Neural crest cell (in vitro differentiated cells): Measurements from ENCODE around the gene PIGT. TPM values are rescaled to one million over a fixed set of nuclear protein-coding genes. Genes with fewer than 3 reads are reported as not detected.

ENCODE experiments used
- DNase-seq: peaks from one replicate; pipeline ENCODE4 v3.0.0; 2021; ENCODE audit warnings: low read depth, mixed read lengths, low spot score
- H3K27ac Mint-ChIP-seq: one replicate; pipeline ENCODE4 v1.8.0; 2021; ENCODE audit warnings: mild to moderate bottlenecking, mixed read lengths; ENCODE audit not compliant: unreplicated experiment
- H3K27me3 Mint-ChIP-seq: 2 replicates; pipeline ENCODE4 v1.8.0; 2021; ENCODE audit warnings: low read depth, mild to moderate bottlenecking, mixed read lengths
- H3K36me3 Mint-ChIP-seq: 2 replicates; pipeline ENCODE4 v1.8.0; 2021; ENCODE audit warnings: low read depth, mild to moderate bottlenecking, mixed read lengths
- H3K4me1 Mint-ChIP-seq: 2 replicates; pipeline ENCODE4 v1.8.0; 2021; ENCODE audit warnings: mixed read lengths
- H3K4me3 Mint-ChIP-seq: one replicate; pipeline ENCODE4 v1.8.0; 2021; ENCODE audit warnings: mild to moderate bottlenecking, mixed read lengths
- H3K9me3 Mint-ChIP-seq: 2 replicates; pipeline ENCODE4 v1.8.0; 2021; ENCODE audit warnings: mixed read lengths
- total RNA-seq: library from RNA; stranded (reverse); gene quantifications from 2 replicates; pipeline ENCODE4 v1.2.1, GENCODE V29; 2021
- TF ChIP-seq, protein P1 (sequence below): fragments of 200-600 bp; sonication (generic); conservative IDR thresholded peaks from 2 replicates; pipeline ENCODE4 v1.5.0; 2021; ENCODE audit warnings: antibody characterized with exemption, mild to moderate bottlenecking

The PIGT gene
- total RNA-seq, 1 donor from 2014 or later, result 64.8 TPM

DNA sequence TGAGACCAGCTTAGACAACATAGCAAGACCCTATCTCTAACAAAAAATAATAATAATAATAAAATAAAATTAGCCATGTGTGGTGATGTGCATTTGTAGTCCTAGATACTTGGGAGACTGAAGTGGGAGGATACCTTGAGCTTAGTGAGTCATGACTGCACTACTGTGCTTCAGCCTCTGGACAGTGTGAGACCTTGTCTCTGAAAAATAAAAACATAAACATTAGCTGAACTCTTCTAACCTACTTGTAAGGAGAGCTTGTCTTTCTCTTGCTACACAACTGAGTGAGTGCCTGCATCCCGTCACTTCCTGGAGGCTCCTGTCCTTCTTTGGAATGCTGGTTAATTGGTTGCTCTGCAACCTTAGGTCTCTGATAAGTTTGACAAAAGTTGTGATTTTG lies 13.0 kb upstream of the PIGT start:
- Mint-ChIP-seq H3K4me3 (peak overlapping the region; percentile 41), H3K9me3 (peaks cover 25% of the 10 kb centered on the region), H3K36me3 (peaks cover 21% of the 10 kb centered on the region), H3K27me3 (peaks cover 32% of the 10 kb centered on the region), H3K27ac (no peak overlapping the region), H3K4me1 (peaks cover 13% of the 10 kb centered on the region)
- TF ChIP-seq, protein P1, sequence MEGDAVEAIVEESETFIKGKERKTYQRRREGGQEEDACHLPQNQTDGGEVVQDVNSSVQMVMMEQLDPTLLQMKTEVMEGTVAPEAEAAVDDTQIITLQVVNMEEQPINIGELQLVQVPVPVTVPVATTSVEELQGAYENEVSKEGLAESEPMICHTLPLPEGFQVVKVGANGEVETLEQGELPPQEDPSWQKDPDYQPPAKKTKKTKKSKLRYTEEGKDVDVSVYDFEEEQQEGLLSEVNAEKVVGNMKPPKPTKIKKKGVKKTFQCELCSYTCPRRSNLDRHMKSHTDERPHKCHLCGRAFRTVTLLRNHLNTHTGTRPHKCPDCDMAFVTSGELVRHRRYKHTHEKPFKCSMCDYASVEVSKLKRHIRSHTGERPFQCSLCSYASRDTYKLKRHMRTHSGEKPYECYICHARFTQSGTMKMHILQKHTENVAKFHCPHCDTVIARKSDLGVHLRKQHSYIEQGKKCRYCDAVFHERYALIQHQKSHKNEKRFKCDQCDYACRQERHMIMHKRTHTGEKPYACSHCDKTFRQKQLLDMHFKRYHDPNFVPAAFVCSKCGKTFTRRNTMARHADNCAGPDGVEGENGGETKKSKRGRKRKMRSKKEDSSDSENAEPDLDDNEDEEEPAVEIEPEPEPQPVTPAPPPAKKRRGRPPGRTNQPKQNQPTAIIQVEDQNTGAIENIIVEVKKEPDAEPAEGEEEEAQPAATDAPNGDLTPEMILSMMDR, result no peak
- no peak for DNase-seq

DNA sequence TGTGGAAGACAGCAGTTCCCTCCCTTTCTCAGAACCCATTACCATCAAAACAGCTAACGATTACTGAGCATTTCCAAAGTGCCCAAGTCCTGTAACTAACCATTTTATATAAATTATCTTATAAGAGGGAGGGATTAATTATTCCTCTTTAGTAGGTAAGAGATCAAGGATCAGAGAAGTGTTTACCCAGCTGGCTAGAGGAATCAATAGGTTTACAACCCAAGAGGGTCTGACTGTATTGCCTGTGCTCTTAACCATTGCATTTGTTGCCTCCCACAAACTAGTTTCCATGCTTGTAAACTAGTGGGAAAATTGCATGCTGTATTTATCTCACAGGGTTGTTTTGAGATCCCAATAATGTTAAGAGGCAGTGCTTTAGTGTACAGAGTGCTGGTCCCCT lies 11.5 kb upstream of the PIGT start:
- H3K27me3 Mint-ChIP-seq, result peaks cover 33% of the 10 kb centered on the region
- peak overlapping the region; percentile 84 for H3K4me3 Mint-ChIP-seq
- H3K36me3 Mint-ChIP-seq, result peaks cover 19% of the 10 kb centered on the region
- no peak overlapping the region for H3K27ac Mint-ChIP-seq
- H3K9me3 Mint-ChIP-seq, result peaks cover 16% of the 10 kb centered on the region
- TF ChIP-seq, protein P1, result no peak
- peaks cover 14% of the 10 kb centered on the region for H3K4me1 Mint-ChIP-seq
- DNase-seq, result no peak

DNA sequence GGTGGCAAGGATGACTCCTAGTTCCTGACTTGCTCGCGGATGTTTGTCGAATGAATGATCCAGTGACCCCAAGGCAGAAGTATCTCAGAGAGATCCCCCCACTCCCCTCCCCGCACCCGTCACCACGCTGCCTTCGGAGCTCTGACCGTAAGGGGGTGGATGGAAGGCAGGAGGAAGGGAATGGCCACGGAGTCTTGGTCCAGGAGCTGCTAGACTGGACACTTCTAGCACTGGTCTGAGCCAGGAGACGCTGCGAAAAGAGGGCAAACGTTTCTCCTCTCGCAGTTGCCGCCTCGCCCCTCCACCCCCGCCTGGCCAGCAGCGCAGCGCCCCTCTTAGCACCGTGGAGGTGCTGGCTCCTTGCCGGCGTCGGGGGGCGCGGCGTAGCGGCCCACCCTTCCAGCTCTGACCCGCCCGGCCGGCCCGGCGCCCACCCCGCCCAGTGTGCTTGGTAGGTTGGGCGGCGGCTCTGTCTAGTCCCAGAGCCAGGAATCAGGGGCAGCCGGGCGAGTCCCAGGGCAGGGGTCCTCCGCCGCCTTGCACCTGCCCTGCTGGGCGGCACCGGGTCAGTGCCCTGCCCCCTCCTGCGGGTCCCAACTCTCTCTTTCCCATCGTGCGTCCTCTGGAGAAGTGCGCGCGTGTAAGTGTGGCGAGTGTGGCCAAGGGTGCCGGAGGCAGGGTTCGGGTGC lies 10.2 kb upstream of the PIGT start:
- TF ChIP-seq, protein P1, result no peak
- H3K27ac Mint-ChIP-seq, result no peak overlapping the region
- no peak for DNase-seq
- peaks cover 14% of the 10 kb centered on the region for H3K36me3 Mint-ChIP-seq
- H3K4me3 Mint-ChIP-seq, result peak overlapping the region; percentile 84
- peaks cover 14% of the 10 kb centered on the region for H3K4me1 Mint-ChIP-seq
- H3K27me3 Mint-ChIP-seq, result peaks cover 33% of the 10 kb centered on the region
- H3K9me3 Mint-ChIP-seq, result peaks cover 8% of the 10 kb centered on the region

DNA sequence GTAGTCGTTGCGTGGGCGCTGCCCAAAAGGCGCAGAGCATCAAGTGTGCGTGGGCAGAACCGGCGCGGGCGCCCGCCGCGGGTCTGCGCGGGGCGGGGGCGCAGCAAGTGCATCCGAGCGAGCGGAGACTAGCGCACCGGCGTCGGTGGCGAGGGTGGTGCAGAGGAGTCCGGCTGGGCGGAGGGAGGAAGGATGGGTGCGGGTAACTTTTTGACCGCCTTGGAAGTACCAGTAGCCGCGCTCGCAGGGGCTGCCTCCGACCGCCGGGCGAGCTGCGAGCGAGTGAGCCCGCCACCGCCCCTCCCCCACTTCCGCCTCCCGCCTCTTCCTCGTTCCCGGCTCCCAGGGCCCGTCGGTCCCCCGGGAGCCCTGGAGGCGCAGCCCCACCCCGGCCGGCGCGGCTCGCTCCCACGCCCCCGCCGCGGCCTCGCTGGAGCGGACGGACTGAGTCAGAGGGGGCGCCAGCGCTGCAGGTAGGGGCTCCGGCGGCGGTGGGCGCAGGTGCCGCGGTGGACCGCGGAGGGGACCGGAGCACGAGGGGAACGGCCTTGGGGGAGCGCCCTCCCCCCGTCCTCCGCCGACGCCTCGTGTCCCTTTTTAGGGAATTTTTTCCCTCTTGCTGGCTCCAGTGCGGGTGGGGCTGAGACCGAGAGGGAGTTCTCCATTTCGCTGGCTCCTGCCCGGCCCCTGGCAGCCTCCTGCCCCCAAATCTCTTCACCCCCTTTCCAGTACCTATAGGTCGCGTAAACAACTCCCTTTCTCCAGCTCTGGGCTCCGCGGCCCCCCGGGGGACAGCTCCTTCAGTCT lies 9.5 kb upstream of the PIGT start:
- peak; percentile 42 for DNase-seq
- Mint-ChIP-seq H3K36me3 (peaks cover 15% of the 10 kb centered on the region), H3K27me3 (peaks cover 33% of the 10 kb centered on the region), H3K4me1 (peaks cover 14% of the 10 kb centered on the region), H3K27ac (no peak overlapping the region), H3K9me3 (peaks cover 6% of the 10 kb centered on the region), H3K4me3 (peak overlapping the region; percentile 90)
- TF ChIP-seq, protein P1, result no peak

DNA sequence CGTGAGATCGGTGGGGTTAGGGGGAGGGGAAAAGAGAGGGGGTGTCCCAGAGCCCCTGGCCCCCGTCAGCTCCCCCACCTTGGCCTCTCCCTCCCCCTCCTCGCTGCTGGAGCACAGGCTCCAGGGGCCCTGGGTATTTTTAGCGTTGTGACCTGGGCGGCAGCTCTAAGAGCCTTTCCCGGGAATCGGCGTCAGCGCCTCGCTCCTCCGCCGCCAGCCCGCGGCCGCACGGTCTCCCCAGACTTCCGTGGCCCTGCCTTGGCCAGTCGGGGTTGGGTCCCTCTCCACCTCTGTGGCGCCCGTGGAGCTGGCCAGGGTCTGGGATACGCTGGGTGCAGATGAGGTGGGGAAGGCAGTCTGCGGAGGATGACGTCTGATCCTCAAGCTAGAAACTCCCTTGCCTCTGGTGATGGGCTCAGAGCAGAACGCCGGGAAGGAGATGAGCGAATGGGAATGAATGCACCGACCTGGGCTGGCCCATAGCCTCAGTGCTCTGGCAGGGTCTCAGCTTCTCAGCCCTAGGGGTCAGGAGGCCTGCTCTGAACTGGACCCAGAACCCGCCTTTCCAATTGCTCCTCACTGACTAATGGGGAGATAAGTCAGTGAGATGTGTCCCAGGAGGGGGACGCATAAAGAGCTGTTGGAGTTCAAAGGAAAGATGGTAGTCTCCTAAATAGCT lies 8.7 kb upstream of the PIGT start:
- Mint-ChIP-seq H3K4me1 (peaks cover 14% of the 10 kb centered on the region), H3K36me3 (peaks cover 10% of the 10 kb centered on the region), H3K9me3 (no peaks in the 10 kb centered on the region), H3K27ac (no peak overlapping the region), H3K27me3 (peaks cover 33% of the 10 kb centered on the region), H3K4me3 (peak overlapping the region; percentile 90)
- TF ChIP-seq, protein P1, result no peak
- no peak for DNase-seq
